ENCODE results near the gene VTI1A. TPM values are rescaled to one million over a fixed set of nuclear protein-coding genes. Genes with fewer than 3 reads are reported as not detected.

Gene VTI1A
- total and polyA plus RNA-seq, 2 of the 13 experiments (the other 11 are each of a cell fraction or from before 2014, with no cell fraction given), result 11.7 to 32.7 TPM

- TF ChIP-seq ATF6 (CRISPR knock-in tag; conservative IDR thresholded peaks at IDR 0.05) (no peak), ZNF788 (CRISPR knock-in tag; IDR thresholded peaks at IDR 0.05; ENCODE audit: borderline replicate concordance) (no peak), KMT2A (CRISPR knock-in tag; IDR thresholded peaks at IDR 0.05) (no peak), GFI1 (CRISPR knock-in tag; IDR thresholded peaks at IDR 0.05; ENCODE audit: borderline replicate concordance) (peak; percentile 45; the same call in 1 of the 2 replicates), ARID3A (IDR thresholded peaks at IDR 0.05; ENCODE audit: low read depth, low read length) (peak; percentile 62), ZSCAN25 (CRISPR knock-in tag; IDR thresholded peaks at IDR 0.05) (no peak), JUND (CRISPR knock-in tag; IDR thresholded peaks at IDR 0.05) (no peak), GZF1 (CRISPR knock-in tag; IDR thresholded peaks at IDR 0.05) (no peak), ZC3H4 (CRISPR knock-in tag; IDR thresholded peaks at IDR 0.05; ENCODE audit: borderline replicate concordance) (no peak), ZNF737 (CRISPR knock-in tag; IDR thresholded peaks at IDR 0.05; ENCODE audit: borderline replicate concordance) (no peak), HNF4A (CRISPR knock-in tag; IDR thresholded peaks at IDR 0.05) (peak; percentile 72), PAX8 (CRISPR knock-in tag; IDR thresholded peaks at IDR 0.05; ENCODE audit: borderline replicate concordance) (no peak), ZBTB42 (CRISPR knock-in tag; IDR thresholded peaks at IDR 0.05) (no peak), SP1 (IDR thresholded peaks at IDR 0.05) (no peak), SP1 (CRISPR knock-in tag; IDR thresholded peaks at IDR 0.05) (no peak), NPAS2 (CRISPR knock-in tag; IDR thresholded peaks at IDR 0.05; ENCODE audit: borderline replicate concordance) (no peak), ARID4A (CRISPR knock-in tag; IDR thresholded peaks at IDR 0.05; ENCODE audit: borderline replicate concordance) (no peak), ZNF879 (CRISPR knock-in tag; IDR thresholded peaks at IDR 0.05) (no peak), SNAI1 (CRISPR knock-in tag; IDR thresholded peaks at IDR 0.05; ENCODE audit: borderline replicate concordance) (no peak), ZGPAT (CRISPR knock-in tag; IDR thresholded peaks at IDR 0.05) (peak; percentile 39; the same call in 1 of the 2 replicates)
- TF ChIP-seq, protein P1, sequence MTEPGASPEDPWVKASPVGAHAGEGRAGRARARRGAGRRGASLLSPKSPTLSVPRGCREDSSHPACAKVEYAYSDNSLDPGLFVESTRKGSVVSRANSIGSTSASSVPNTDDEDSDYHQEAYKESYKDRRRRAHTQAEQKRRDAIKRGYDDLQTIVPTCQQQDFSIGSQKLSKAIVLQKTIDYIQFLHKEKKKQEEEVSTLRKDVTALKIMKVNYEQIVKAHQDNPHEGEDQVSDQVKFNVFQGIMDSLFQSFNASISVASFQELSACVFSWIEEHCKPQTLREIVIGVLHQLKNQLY (CRISPR knock-in tag; IDR thresholded peaks at IDR 0.05), result no peak
These were observed 294.9 kb downstream of the VTI1A start (continued) for GRCh38 chr10:112741830-112742402.

Data from HepG2 (cell line).